Measurements from ENCODE around the gene SNX30. TPM values are rescaled to one million over a fixed set of nuclear protein-coding genes. Genes with fewer than 3 reads are reported as not detected.

SNX30 gene
- total RNA-seq, 1 donor from 2014 or later, result 12.8 TPM

DNA sequence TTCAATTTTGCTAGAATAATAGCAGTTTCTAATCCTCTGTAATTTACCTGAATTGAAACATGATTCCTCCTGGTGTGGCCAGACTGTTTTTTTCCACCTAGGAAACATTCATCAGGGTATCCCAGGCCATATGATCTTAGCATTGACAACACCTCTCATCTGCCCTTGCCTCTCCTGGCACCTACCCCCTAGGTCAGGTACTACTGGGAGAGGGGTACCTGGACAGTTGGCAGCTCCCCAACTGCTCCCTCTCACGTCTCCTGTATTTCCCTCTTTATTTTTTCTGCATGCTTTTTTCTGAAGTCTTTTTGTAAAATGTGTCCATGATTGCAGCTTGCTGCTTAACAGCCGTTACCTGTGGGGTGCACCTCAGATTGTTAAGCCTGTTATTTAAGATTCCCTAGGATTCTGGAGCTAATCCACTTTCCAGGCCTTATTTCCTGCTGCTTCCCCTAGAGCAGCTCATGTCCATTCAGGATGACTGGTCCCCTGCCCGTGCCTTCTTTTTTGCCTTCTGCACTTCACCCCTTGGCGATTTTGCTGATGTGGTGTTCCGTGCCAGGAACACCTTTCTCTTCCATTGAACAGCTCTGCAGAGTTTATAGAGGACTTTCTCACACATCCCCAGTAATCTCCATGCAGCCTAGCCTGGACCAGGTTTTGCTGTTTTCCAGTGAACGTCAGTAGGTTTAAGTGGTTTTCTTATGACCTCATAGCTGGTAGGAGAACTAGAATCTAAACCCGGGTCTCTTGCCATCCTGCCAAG lies 33.6 kb downstream of the SNX30 start:
- DNase-seq (ENCODE audit: low spot score), result peak; percentile 15
- H3K4me3 Mint-ChIP-seq (ENCODE audit: unreplicated experiment), result no peak overlapping the region
- TF ChIP-seq, protein P1, sequence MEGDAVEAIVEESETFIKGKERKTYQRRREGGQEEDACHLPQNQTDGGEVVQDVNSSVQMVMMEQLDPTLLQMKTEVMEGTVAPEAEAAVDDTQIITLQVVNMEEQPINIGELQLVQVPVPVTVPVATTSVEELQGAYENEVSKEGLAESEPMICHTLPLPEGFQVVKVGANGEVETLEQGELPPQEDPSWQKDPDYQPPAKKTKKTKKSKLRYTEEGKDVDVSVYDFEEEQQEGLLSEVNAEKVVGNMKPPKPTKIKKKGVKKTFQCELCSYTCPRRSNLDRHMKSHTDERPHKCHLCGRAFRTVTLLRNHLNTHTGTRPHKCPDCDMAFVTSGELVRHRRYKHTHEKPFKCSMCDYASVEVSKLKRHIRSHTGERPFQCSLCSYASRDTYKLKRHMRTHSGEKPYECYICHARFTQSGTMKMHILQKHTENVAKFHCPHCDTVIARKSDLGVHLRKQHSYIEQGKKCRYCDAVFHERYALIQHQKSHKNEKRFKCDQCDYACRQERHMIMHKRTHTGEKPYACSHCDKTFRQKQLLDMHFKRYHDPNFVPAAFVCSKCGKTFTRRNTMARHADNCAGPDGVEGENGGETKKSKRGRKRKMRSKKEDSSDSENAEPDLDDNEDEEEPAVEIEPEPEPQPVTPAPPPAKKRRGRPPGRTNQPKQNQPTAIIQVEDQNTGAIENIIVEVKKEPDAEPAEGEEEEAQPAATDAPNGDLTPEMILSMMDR (IDR thresholded peaks at IDR 0.05; ENCODE audit: unreplicated experiment), result no peak
- H3K36me3 Mint-ChIP-seq (ENCODE audit: low read depth, unreplicated experiment), result no peaks in the 10 kb centered on the region
- H3K27me3 Mint-ChIP-seq (ENCODE audit: unreplicated experiment), result peaks cover 4% of the 10 kb centered on the region
- no peak overlapping the region for H3K27ac Mint-ChIP-seq (ENCODE audit: unreplicated experiment)
- no peaks in the 10 kb centered on the region for H3K9me3 Mint-ChIP-seq (ENCODE audit: unreplicated experiment)
- H3K4me1 Mint-ChIP-seq (ENCODE audit: unreplicated experiment), result peaks cover 4% of the 10 kb centered on the region

DNA sequence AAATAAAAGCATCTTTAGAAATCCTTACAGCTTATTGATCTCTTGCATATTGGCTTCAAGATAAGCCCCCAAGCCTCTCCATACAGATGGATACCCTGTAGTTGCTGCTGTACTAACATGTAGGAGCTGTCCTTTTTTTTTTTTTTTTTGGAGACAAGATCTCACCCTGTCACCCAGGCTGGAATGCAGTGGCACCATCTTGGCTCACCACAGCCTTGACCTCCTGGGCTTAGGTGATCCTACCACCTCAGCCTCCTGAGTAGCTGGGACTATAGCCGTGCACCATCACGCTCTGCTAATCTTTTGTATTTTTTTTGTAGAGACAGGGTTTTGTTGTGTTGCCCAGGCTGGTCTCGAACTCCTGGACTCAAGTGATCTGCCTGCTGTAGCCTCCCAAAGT lies 35.4 kb downstream of the SNX30 start:
- H3K27me3 Mint-ChIP-seq (ENCODE audit: unreplicated experiment), result peaks cover 3% of the 10 kb centered on the region
- DNase-seq (ENCODE audit: low spot score), result no peak
- H3K4me1 Mint-ChIP-seq (ENCODE audit: unreplicated experiment), result peaks cover 4% of the 10 kb centered on the region
- H3K4me3 Mint-ChIP-seq (ENCODE audit: unreplicated experiment), result no peak overlapping the region
- no peaks in the 10 kb centered on the region for H3K36me3 Mint-ChIP-seq (ENCODE audit: low read depth, unreplicated experiment)
- TF ChIP-seq, protein P1 (IDR thresholded peaks at IDR 0.05; ENCODE audit: unreplicated experiment), result no peak
- no peak overlapping the region for H3K27ac Mint-ChIP-seq (ENCODE audit: unreplicated experiment)
- H3K9me3 Mint-ChIP-seq (ENCODE audit: unreplicated experiment), result no peaks in the 10 kb centered on the region

DNA sequence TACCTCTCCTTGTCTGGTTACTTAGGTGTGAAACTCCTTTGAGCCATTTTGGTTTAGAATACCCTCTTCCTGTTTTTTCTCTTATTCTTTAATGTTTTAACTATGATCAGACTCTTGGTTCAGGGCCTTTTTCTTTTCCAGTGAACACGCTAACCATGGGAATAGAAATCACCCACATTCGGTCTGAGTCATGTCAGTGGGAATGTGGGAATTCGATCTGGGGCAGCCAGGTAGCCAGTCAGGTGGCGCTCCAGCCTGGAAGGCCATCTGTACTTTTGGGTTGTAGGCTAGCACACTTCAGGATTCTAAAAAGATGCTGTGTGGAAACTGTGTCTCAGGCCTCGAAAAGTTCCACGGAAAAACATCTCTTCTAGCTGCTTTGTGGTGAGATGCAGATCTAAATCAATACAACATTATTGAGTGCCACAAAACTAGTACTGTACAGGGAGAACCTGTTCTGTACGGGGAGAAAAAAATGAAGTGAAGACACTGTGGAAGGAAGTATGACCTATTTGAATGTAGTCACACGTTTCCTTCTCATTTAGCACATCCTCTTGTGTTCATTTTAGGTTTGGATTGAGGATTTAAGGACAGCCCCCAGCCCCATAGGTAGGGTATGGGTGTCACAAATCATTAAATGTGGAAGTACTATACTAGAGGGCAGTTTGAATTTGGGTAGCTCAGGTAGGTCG lies 36.4 kb downstream of the SNX30 start:
- peaks cover 3% of the 10 kb centered on the region for H3K27me3 Mint-ChIP-seq (ENCODE audit: unreplicated experiment)
- H3K36me3 Mint-ChIP-seq (ENCODE audit: low read depth, unreplicated experiment), result no peaks in the 10 kb centered on the region
- TF ChIP-seq, protein P1 (IDR thresholded peaks at IDR 0.05; ENCODE audit: unreplicated experiment), result no peak
- H3K4me1 Mint-ChIP-seq (ENCODE audit: unreplicated experiment), result peaks cover 4% of the 10 kb centered on the region
- H3K27ac Mint-ChIP-seq (ENCODE audit: unreplicated experiment), result no peak overlapping the region
- H3K9me3 Mint-ChIP-seq (ENCODE audit: unreplicated experiment), result no peaks in the 10 kb centered on the region
- DNase-seq (ENCODE audit: low spot score), result no peak
- no peak overlapping the region for H3K4me3 Mint-ChIP-seq (ENCODE audit: unreplicated experiment)

DNA sequence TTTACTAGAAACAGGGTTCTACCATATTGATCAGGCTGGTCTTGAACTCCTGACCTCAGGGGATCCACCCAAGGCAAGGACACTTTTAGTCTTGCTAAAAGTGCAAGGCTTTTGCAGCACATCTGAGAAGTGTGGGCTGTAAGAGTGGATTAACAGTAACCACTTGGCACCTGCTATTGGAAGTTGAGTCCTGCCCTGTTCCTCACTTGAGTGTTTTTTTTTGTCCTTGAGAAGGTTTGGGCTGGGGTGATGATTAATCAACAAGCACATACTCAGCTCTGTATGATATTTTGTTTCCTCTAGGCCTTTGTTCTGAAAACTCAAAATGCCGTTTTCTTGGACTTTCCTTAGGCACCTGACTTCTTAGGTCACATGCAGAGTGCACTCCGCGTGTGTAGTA lies 37.4 kb downstream of the SNX30 start:
- no peak for DNase-seq (ENCODE audit: low spot score)
- TF ChIP-seq, protein P1 (IDR thresholded peaks at IDR 0.05; ENCODE audit: unreplicated experiment), result no peak
- Mint-ChIP-seq H3K36me3 (ENCODE audit: low read depth, unreplicated experiment) (no peaks in the 10 kb centered on the region), H3K27ac (ENCODE audit: unreplicated experiment) (no peak overlapping the region), H3K4me1 (ENCODE audit: unreplicated experiment) (peaks cover 4% of the 10 kb centered on the region), H3K4me3 (ENCODE audit: unreplicated experiment) (no peak overlapping the region), H3K9me3 (ENCODE audit: unreplicated experiment) (no peaks in the 10 kb centered on the region), H3K27me3 (ENCODE audit: unreplicated experiment) (peaks cover 3% of the 10 kb centered on the region)

DNA sequence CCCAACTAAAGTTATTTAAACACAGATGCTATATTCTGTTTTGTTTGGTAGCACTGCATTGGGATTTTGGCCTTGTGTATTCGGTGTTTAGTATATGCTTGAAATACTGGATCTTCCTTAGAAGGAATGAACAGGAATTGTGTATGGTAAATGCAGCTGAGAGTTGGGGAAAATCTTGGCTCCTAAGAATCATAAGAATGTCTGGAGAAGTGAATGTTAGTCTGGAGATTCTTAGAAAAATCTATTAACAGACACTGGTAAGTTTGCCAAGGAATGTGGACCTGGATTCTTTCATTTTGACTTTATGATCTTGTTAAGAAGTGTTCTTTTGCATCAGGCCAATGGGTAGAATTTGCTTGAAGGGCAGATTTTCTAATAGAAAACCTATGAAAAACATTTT lies 38.9 kb downstream of the SNX30 start:
- H3K9me3 Mint-ChIP-seq (ENCODE audit: unreplicated experiment), result no peaks in the 10 kb centered on the region
- peaks cover 3% of the 10 kb centered on the region for H3K4me1 Mint-ChIP-seq (ENCODE audit: unreplicated experiment)
- TF ChIP-seq, protein P1 (IDR thresholded peaks at IDR 0.05; ENCODE audit: unreplicated experiment), result no peak
- no peaks in the 10 kb centered on the region for H3K36me3 Mint-ChIP-seq (ENCODE audit: low read depth, unreplicated experiment)
- DNase-seq (ENCODE audit: low spot score), result no peak
- peaks cover 1% of the 10 kb centered on the region for H3K27me3 Mint-ChIP-seq (ENCODE audit: unreplicated experiment)
- no peak overlapping the region for H3K27ac Mint-ChIP-seq (ENCODE audit: unreplicated experiment)
- no peak overlapping the region for H3K4me3 Mint-ChIP-seq (ENCODE audit: unreplicated experiment)
